GM23338 (cell line): ENCODE measurements around the gene GP2. TPM values are rescaled to one million over a fixed set of nuclear protein-coding genes. Genes with fewer than 3 reads are reported as not detected.

Source experiments
- ATAC-seq: fragments of 200-7000 bp; cut with Tn5 transposase; 3 replicates; pipeline ENCODE4 v1.9.1; 2020
- DNase-seq: peaks from one replicate; pipeline ENCODE4 v3.0.0-alpha.2; 2015; ENCODE audit warnings: low spot score
- H2AFZ ChIP-seq: fragments of 200-600 bp; sonication (generic); 2 replicates; pipeline ENCODE4 v1.8.0; 2016; ENCODE audit warnings: antibody characterized with exemption, mild to moderate bottlenecking, moderate library complexity
- H3F3A ChIP-seq: fragments of 200-600 bp; sonication (generic); replicated peaks from 2 replicates; pipeline ENCODE4 v1.8.0; 2017; ENCODE audit warnings: antibody characterized with exemption, mixed run types, low read depth
- H3K27ac ChIP-seq: fragments of 200-600 bp; sonication (generic); 2 replicates; pipeline ENCODE4 v1.6.1; 2016; ENCODE audit warnings: low read depth
- H3K27me3 ChIP-seq: fragments of 200-600 bp; sonication (generic); 2 replicates; pipeline ENCODE4 v1.8.0; 2016; ENCODE audit warnings: mild to moderate bottlenecking, mixed run types, moderate library complexity; ENCODE audit not compliant: insufficient read depth
- H3K36me3 ChIP-seq: fragments of 200-600 bp; sonication (generic); 2 replicates; pipeline ENCODE4 v1.8.0; 2016; ENCODE audit warnings: mild to moderate bottlenecking; ENCODE audit not compliant: insufficient read depth
- H3K4me1 ChIP-seq: fragments of 200-600 bp; sonication (generic); 2 replicates; pipeline ENCODE4 v1.8.0; 2016; ENCODE audit warnings: mild to moderate bottlenecking, moderate library complexity; ENCODE audit not compliant: insufficient read depth
- H3K4me2 ChIP-seq: fragments of 200-600 bp; sonication (generic); 2 replicates; pipeline ENCODE4 v1.7.1; 2017; ENCODE audit warnings: mixed run types
- H3K4me3 ChIP-seq: fragments of 200-600 bp; sonication (generic); 2 replicates; pipeline ENCODE4 v1.6.1; 2016; ENCODE audit warnings: mixed run types
- H3K79me2 ChIP-seq: fragments of 200-600 bp; sonication (generic); replicated peaks from 2 replicates; pipeline ENCODE4 v1.8.0; 2017; ENCODE audit warnings: mild to moderate bottlenecking; ENCODE audit not compliant: insufficient read depth
- H3K9me2 ChIP-seq: fragments of 200-600 bp; sonication (generic); 2 replicates; pipeline ENCODE4 v1.8.0; 2017; ENCODE audit not compliant: insufficient read depth
- H4K20me1 ChIP-seq: fragments of 200-600 bp; sonication (generic); replicated peaks from 2 replicates; pipeline ENCODE4 v1.8.0; 2017; ENCODE audit warnings: mild to moderate bottlenecking; ENCODE audit not compliant: insufficient read depth
- H3K27ac Mint-ChIP-seq: 2 replicates; pipeline ENCODE4 v1.8.0; 2020; ENCODE audit warnings: inconsistent platforms, mild to moderate bottlenecking, moderate library complexity, mixed read lengths
- H3K27me3 Mint-ChIP-seq: 3 replicates; pipeline ENCODE4 v1.8.0; 2022; ENCODE audit warnings: low read depth, mild to moderate bottlenecking, moderate library complexity, mixed read lengths, inconsistent platforms; ENCODE audit not compliant: insufficient read depth, poor library complexity
- H3K36me3 Mint-ChIP-seq: 3 replicates; pipeline ENCODE4 v1.8.0; 2021; ENCODE audit warnings: low read depth, mild to moderate bottlenecking, inconsistent platforms, moderate library complexity, mixed read lengths
- H3K4me1 Mint-ChIP-seq: 3 replicates; pipeline ENCODE4 v1.8.0; 2020; ENCODE audit warnings: mild to moderate bottlenecking, inconsistent platforms, mixed read lengths
- H3K4me3 Mint-ChIP-seq: 3 replicates; pipeline ENCODE4 v1.8.0; 2021; ENCODE audit warnings: moderate library complexity, mild to moderate bottlenecking, inconsistent platforms, mixed read lengths
- H3K9me3 Mint-ChIP-seq: 3 replicates; pipeline ENCODE4 v1.8.0; 2020; ENCODE audit warnings: moderate library complexity, mild to moderate bottlenecking, inconsistent platforms, mixed read lengths
- CREB1 ChIP-seq: fragments of 250-450 bp; sonication (Bioruptor Pico); IDR thresholded peaks from 2 replicates; pipeline ENCODE4 v1.5.0; 2020; ENCODE audit warnings: low read depth, mild to moderate bottlenecking, moderate library complexity
- EZH2 ChIP-seq: fragments of 200-600 bp; sonication (generic); IDR thresholded peaks from one replicate; pipeline ENCODE4 v1.8.0; 2017; ENCODE audit warnings: antibody characterized with exemption, mild to moderate bottlenecking, low read depth; ENCODE audit not compliant: unreplicated experiment
- REST ChIP-seq: IDR thresholded peaks from one replicate; pipeline ENCODE4 v1.6.1; 2018; ENCODE audit warnings: antibody characterized with exemption; ENCODE audit not compliant: unreplicated experiment
- ZNF331 ChIP-seq: fragments of 250-450 bp; sonication (Bioruptor Pico); IDR thresholded peaks from 2 replicates; pipeline ENCODE4 v1.5.0; 2020; ENCODE audit warnings: low read depth, mild to moderate bottlenecking, moderate library complexity
- ZNF462 ChIP-seq: fragments of 250-450 bp; sonication (Bioruptor Pico); IDR thresholded peaks from 2 replicates; pipeline ENCODE4 v1.5.0; 2020; ENCODE audit warnings: mild to moderate bottlenecking, moderate library complexity
- polyA plus RNA-seq: library from polyadenylated mRNA; unstranded; fragments of >200 nt; fragmentation: Nextera tagmentation; extraction: Ambion mirVana; gene quantifications from 2 replicates; pipeline ENCODE4 v1.2.1, GENCODE V29; 2016
- total RNA-seq: library from RNA; depleted of rRNA; stranded (reverse); fragments of >200 nt; shearing (Covaris generic); gene quantifications from 2 replicates; pipeline ENCODE4 v1.2.3, GENCODE V29; 2014

The GP2 gene
- total and polyA plus RNA-seq, 2 experiments from 2014 or later = not detected

- no peak for TF ChIP-seq REST
- TF ChIP-seq ZNF331 = no peak
Measured at GRCh38 chr16:20318006-20318405, 9.3 kb downstream of the GP2 start (continued).

GRCh38 chr16:20317117-20317516, 10.2 kb downstream of the GP2 start:
- H3F3A ChIP-seq = no peaks in the 10 kb centered on the region
- H3K27me3 ChIP-seq = no peaks in the 10 kb centered on the region
- ATAC-seq = no peak
- peaks cover 8% of the 10 kb centered on the region for H3K9me2 ChIP-seq
- H3K4me3 ChIP-seq = no peak overlapping the region
- no peaks in the 10 kb centered on the region for H4K20me1 ChIP-seq
- no peak overlapping the region for H3K4me2 ChIP-seq
- no peaks in the 10 kb centered on the region for H3K36me3 ChIP-seq
- H3K36me3 Mint-ChIP-seq = no peaks in the 10 kb centered on the region
- no peak for DNase-seq
- H3K27ac ChIP-seq = no peak overlapping the region
- no peaks in the 10 kb centered on the region for H3K4me1 Mint-ChIP-seq
- H3K9me3 Mint-ChIP-seq = no peaks in the 10 kb centered on the region
- no peaks in the 10 kb centered on the region for H3K27me3 Mint-ChIP-seq
- no peak overlapping the region for H3K27ac Mint-ChIP-seq
- TF ChIP-seq CREB1 = no peak
- no peak for TF ChIP-seq EZH2
- TF ChIP-seq ZNF462 (CRISPR knock-in tag) = no peak
- H3K79me2 ChIP-seq = no peaks in the 10 kb centered on the region
- H3K4me1 ChIP-seq = no peaks in the 10 kb centered on the region
- no peak overlapping the region for H2AFZ ChIP-seq
- no peak overlapping the region for H3K4me3 Mint-ChIP-seq
